Progenitor cell of endocrine pancreas (in vitro differentiated cells): Measurements from ENCODE around the gene TMEM132E. TPM values are rescaled to one million over a fixed set of nuclear protein-coding genes. Genes with fewer than 3 reads are reported as not detected.

Experiments used
- DNase-seq: peaks from one replicate; pipeline ENCODE4 v3.0.0; 2021; ENCODE audit warnings: low spot score; ENCODE audit not compliant: unreplicated experiment
- H3K27ac Mint-ChIP-seq: 2 replicates; pipeline ENCODE4 v1.8.0; 2021; ENCODE audit warnings: mild to moderate bottlenecking, moderate library complexity, mixed read lengths
- H3K27me3 Mint-ChIP-seq: 2 replicates; pipeline ENCODE4 v1.8.0; 2021; ENCODE audit warnings: mixed read lengths
- H3K36me3 Mint-ChIP-seq: 2 replicates; pipeline ENCODE4 v1.8.0; 2022; ENCODE audit warnings: mixed read lengths; ENCODE audit not compliant: insufficient read depth
- H3K4me1 Mint-ChIP-seq: 2 replicates; pipeline ENCODE4 v1.8.0; 2021; ENCODE audit warnings: low read depth, mixed read lengths
- H3K4me3 Mint-ChIP-seq: 2 replicates; pipeline ENCODE4 v1.8.0; 2021; ENCODE audit warnings: low read depth, mild to moderate bottlenecking, moderate library complexity, mixed read lengths
- H3K9me3 Mint-ChIP-seq: 2 replicates; pipeline ENCODE4 v1.8.0; 2021; ENCODE audit warnings: low read depth, mixed read lengths
- total RNA-seq: library from RNA; stranded (reverse); gene quantifications from 2 replicates; pipeline ENCODE4 v1.2.1, GENCODE V29; 2021
- TF ChIP-seq, protein P1 (sequence below): fragments of 200-600 bp; sonication (generic); IDR thresholded peaks from one replicate; pipeline ENCODE4 v1.5.0; 2021; ENCODE audit warnings: antibody characterized with exemption, mild to moderate bottlenecking; ENCODE audit not compliant: unreplicated experiment

The TMEM132E gene
- total RNA-seq, 1 donor from 2014 or later, result 0.05 TPM

DNA sequence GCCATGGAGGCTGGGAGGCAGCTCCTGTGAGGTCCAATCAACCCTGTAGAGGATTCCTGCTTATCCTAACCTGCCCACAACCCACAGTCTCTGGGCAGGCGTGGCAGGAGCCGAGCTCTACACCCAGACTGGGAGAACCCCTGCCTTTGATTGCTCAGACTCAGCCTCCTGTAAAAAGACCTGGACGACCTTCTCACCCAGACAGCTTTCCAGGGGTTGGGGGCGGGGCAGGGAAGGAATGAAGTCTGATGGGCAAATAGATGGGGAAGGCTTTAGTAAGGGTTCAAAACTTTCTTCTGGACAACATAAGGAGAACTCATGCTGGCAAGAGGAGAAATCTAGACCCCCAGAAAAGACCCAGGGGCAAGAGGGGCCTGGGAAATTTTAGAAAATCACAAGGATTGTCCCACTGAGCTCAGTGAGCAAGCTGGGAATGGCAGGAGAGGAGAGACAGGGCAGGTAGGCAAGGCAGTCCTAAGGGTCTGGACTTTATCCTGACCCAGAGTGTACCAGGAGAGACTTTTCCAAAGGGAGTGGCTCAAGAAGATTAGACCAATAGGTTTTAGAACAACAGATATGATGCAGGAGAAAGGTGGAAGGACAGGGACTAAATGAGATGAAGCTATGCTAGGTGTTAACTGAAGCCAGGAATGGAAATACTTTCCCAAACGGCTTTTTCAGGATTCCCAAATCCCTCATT is 70.8 kb downstream of the TMEM132E start:
- H3K9me3 Mint-ChIP-seq, result no peaks in the 10 kb centered on the region
- no peak for DNase-seq
- peaks cover 16% of the 10 kb centered on the region for H3K27me3 Mint-ChIP-seq
- no peaks in the 10 kb centered on the region for H3K36me3 Mint-ChIP-seq
- peaks cover 17% of the 10 kb centered on the region for H3K4me1 Mint-ChIP-seq
- H3K27ac Mint-ChIP-seq, result no peak overlapping the region
- TF ChIP-seq, protein P1, sequence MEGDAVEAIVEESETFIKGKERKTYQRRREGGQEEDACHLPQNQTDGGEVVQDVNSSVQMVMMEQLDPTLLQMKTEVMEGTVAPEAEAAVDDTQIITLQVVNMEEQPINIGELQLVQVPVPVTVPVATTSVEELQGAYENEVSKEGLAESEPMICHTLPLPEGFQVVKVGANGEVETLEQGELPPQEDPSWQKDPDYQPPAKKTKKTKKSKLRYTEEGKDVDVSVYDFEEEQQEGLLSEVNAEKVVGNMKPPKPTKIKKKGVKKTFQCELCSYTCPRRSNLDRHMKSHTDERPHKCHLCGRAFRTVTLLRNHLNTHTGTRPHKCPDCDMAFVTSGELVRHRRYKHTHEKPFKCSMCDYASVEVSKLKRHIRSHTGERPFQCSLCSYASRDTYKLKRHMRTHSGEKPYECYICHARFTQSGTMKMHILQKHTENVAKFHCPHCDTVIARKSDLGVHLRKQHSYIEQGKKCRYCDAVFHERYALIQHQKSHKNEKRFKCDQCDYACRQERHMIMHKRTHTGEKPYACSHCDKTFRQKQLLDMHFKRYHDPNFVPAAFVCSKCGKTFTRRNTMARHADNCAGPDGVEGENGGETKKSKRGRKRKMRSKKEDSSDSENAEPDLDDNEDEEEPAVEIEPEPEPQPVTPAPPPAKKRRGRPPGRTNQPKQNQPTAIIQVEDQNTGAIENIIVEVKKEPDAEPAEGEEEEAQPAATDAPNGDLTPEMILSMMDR, result no peak
- no peak overlapping the region for H3K4me3 Mint-ChIP-seq

DNA sequence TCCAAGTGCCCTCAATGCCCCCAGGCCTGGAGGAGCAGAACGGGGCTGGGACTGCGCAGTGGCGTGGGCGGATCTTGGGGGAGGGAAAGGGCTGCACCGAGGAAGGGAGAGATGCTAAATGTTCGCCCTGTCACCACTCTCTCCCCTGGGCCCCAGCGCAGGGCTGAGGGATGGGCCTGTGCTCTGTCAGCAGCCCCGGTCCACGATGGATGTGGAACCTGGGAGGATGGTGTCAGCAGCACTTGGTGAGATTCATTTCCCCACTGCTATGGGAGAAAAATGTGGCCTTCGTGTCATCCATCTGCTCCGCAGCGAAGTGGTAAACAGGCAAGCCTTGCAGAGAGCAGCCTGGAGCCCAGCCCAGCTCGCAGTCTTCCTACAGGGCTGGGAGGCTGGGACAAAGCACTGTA is 72.0 kb downstream of the TMEM132E start:
- Mint-ChIP-seq H3K27me3 (peaks cover 16% of the 10 kb centered on the region), H3K27ac (no peak overlapping the region), H3K4me1 (peaks cover 17% of the 10 kb centered on the region), H3K4me3 (no peak overlapping the region), H3K9me3 (no peaks in the 10 kb centered on the region), H3K36me3 (no peaks in the 10 kb centered on the region)
- no peak for DNase-seq
- TF ChIP-seq, protein P1, result no peak

DNA sequence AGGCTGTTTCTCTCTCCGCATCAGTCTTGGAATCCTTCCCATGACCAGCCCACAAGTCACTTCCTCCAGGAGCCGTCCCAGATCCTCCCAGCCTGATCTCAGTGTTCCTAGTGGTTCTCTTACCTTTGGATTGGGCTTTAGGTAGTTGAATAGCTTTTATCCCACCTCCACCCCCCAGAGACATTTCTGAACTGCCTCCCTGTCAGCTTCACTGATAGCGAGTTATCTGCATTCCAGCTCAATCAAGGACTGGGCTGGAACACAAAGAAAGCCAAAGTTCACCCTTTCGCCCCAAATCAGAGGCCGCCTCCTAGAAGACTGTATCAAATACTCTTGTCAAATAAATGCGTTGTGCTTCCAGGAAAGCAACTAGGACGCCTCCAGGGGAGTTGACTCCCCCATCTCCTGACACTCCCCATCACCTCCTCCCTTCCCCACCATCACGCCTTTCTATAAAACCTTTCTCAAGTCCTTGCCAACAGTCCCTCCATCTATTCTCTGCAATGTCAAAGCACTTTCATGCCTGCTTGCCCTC is 72.7 kb downstream of the TMEM132E start:
- H3K27ac Mint-ChIP-seq, result peak overlapping the region; percentile 53
- H3K4me1 Mint-ChIP-seq, result peaks cover 17% of the 10 kb centered on the region
- H3K36me3 Mint-ChIP-seq, result no peaks in the 10 kb centered on the region
- no peaks in the 10 kb centered on the region for H3K9me3 Mint-ChIP-seq
- DNase-seq, result no peak
- H3K27me3 Mint-ChIP-seq, result peaks cover 16% of the 10 kb centered on the region
- TF ChIP-seq, protein P1, result no peak
- no peak overlapping the region for H3K4me3 Mint-ChIP-seq

DNA sequence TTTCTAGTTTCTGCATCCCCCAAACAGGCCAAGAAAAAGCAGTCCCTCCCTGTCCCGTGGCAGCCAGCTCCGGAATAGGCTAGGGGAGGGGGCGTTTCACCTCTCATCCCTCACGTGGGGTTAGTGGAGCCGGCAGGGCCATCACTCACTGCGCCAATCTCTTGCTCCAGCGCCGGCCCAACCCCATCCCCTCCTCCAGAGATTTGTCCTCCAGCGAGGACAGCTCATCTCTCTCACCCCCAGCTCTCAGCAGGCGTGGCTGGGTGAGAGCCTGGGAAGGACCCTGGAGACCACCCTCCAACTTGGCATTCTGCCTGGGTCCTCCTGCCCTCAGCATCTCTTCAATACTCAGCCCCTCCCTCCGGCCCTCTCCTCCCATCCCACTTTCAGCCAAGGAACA is 74.1 kb downstream of the TMEM132E start:
- Mint-ChIP-seq H3K9me3 (no peaks in the 10 kb centered on the region), H3K27me3 (peaks cover 16% of the 10 kb centered on the region), H3K27ac (no peak overlapping the region), H3K36me3 (no peaks in the 10 kb centered on the region), H3K4me3 (no peak overlapping the region), H3K4me1 (peaks cover 17% of the 10 kb centered on the region)
- no peak for DNase-seq
- TF ChIP-seq, protein P1, result no peak

DNA sequence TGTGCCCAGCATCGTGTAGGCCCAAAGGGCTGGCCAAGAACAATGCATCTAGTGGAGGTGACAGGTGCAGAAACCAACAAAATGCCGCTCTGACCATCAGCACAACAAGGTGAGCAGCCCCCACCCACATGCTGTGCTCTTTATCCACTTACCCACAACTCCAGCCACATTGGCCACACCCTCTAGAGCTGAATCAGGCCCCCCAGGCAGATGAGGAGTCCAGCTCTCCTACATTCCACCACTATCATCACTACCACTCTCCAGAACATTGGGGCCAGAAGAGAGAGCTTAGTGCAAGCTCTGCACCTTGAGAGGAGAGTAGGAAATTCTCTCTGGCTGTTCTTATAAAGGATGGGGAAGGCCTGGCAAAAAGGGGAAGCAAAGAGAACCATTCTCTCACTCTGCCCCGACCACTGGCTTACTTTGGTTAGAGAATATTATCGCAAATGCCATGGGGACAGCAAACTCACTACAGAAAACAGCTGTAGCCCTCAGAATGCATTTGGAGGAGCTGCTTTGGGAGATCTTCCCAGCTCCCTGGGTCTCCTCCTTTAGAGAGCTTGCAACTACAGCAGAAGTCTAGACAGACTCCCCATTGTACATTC is 75.0 kb downstream of the TMEM132E start:
- Mint-ChIP-seq H3K4me1 (peaks cover 17% of the 10 kb centered on the region), H3K9me3 (no peaks in the 10 kb centered on the region), H3K4me3 (no peak overlapping the region), H3K27ac (no peak overlapping the region), H3K27me3 (peaks cover 16% of the 10 kb centered on the region), H3K36me3 (no peaks in the 10 kb centered on the region)
- DNase-seq, result no peak
- TF ChIP-seq, protein P1, result no peak
